HepG2 (cell line): ENCODE results near the gene WNT6. TPM values are rescaled to one million over a fixed set of nuclear protein-coding genes. Genes with fewer than 3 reads are reported as not detected.

Experiments used
- ATAC-seq: fragments of 200-7000 bp; cut with Tn5 transposase; 3 replicates; pipeline ENCODE4 v1.9.1; 2020; ENCODE audit warnings: mild to moderate bottlenecking, moderate library complexity
- BruUV-seq: library from RNA; stranded (reverse); fragments of 400-500 nt; replicated peaks from 2 replicates; lab custom pipeline; 2021; lab: Mats Ljungman, UMichigan
- CTCF ChIA-PET: fragments of 300-600 bp; formaldehyde crosslinking; extraction: SDS; loops from one replicate; lab custom pipeline; 2021; ENCODE audit warnings: low total read pairs, inconsistent platforms, low intra/inter-chr PET ratio; lab: Yijun Ruan, JAX
- POLR2A ChIA-PET: fragments of 350-600 bp; sonication (Branson Sonifier 250); formaldehyde crosslinking; loops from one replicate; lab custom pipeline; 2020; ENCODE audit warnings: antibody characterized with exemption, inconsistent platforms; lab: Yijun Ruan, JAX
- DNase-seq: peaks from one replicate; pipeline ENCODE4 v3.0.0-alpha.2; 2015; ENCODE audit warnings: low spot score
- FAIRE-seq: peaks from 3 replicates; lab custom pipeline; 2011; peaks lifted over from hg19 to GRCh38; lab: Jason Lieb, UNC
- H2AFZ ChIP-seq: one replicate; pipeline ENCODE4 v1.6.1; 2011; ENCODE audit warnings: low read length, inconsistent platforms
- H3K27ac ChIP-seq: fragments of 300-600 bp; 3 replicates; pipeline ENCODE4 v1.8.0; 2011; ENCODE audit warnings: mixed run types, mild to moderate bottlenecking, mixed read lengths, low read length, inconsistent platforms; ENCODE audit not compliant: insufficient read depth; ENCODE audit errors: extremely low read length
- H3K27me3 ChIP-seq, 2 experiments: fragments of 200-600 bp in 1 of 2; 2 replicates in 1 of 2; 3 replicates in 1 of 2; pipeline versions ENCODE4 v1.6.0 to v1.8.0; 2011; ENCODE audit warnings: low read length in 2 of 2, mild to moderate bottlenecking in 2 of 2, moderate library complexity in 2 of 2, inconsistent platforms in 1 of 2; ENCODE audit not compliant: insufficient read depth in 2 of 2, control insufficient read depth in 1 of 2
- H3K36me3 ChIP-seq, 2 experiments: fragments of 200-600 bp in 1 of 2; replicated peaks in 1 of 2; 2 replicates in 1 of 2; 3 replicates in 1 of 2; pipeline versions ENCODE4 v1.5.1 to v1.8.0; 2011; ENCODE audit warnings: low read length in 2 of 2, inconsistent platforms in 1 of 2; ENCODE audit not compliant: insufficient read depth in 2 of 2, control insufficient read depth in 1 of 2
- H3K4me1 ChIP-seq: 2 replicates; pipeline ENCODE4 v1.5.1; 2012; ENCODE audit warnings: low read length, inconsistent platforms; ENCODE audit not compliant: insufficient read depth
- H3K4me2 ChIP-seq: 2 replicates; pipeline ENCODE4 v1.6.0; 2011; ENCODE audit warnings: low read depth, low read length, inconsistent platforms
- H3K4me3 ChIP-seq, 3 experiments: fragments of 200-600 bp in 1 of 3; sonication (generic), shearing (Covaris generic) in 1 of 3; replicated peaks in 1 of 3; 2 replicates each; pipeline ENCODE4 v1.5.1; 2011 to 2016; ENCODE audit warnings: low read length in 3 of 3, inconsistent platforms in 2 of 3, low read depth in 2 of 3, mild to moderate bottlenecking in 2 of 3, control low read depth in 1 of 3, mixed read lengths in 1 of 3; ENCODE audit not compliant: insufficient read depth in 1 of 3
- H3K79me2 ChIP-seq: one replicate; pipeline ENCODE4 v1.6.1; 2011; ENCODE audit warnings: low read length, inconsistent platforms; ENCODE audit not compliant: insufficient read depth
- H3K9ac ChIP-seq: 2 replicates; pipeline ENCODE4 v1.6.0; 2011; ENCODE audit warnings: mild to moderate bottlenecking, low read depth, low read length, inconsistent platforms; ENCODE audit not compliant: insufficient read depth
- H3K9me3 ChIP-seq: 2 replicates; pipeline ENCODE4 v1.5.1; 2012; ENCODE audit warnings: mild to moderate bottlenecking, low read length
- H4K20me1 ChIP-seq: 2 replicates; pipeline ENCODE4 v1.6.0; 2011; ENCODE audit warnings: inconsistent platforms, mild to moderate bottlenecking, low read length, moderate library complexity; ENCODE audit not compliant: insufficient read depth
- HNF4A ChIP-seq: sonication (generic); formaldehyde crosslinking; IDR thresholded peaks from 2 replicates; pipeline ENCODE4 v1.4.0; 2020; ENCODE audit warnings: missing genetic modification reagents
- PPARG ChIP-seq: conservative IDR thresholded peaks from 2 replicates; pipeline ENCODE4 v1.6.1; 2016; ENCODE audit warnings: missing biosample characterization, missing genetic modification reagents
- RFX1 ChIP-seq: fragments of 450-650 bp; IDR thresholded peaks from 2 replicates; pipeline ENCODE4 v1.6.1; 2017
- ZNF331 ChIP-seq: sonication (generic); formaldehyde crosslinking; IDR thresholded peaks from 2 replicates; pipeline ENCODE4 v1.4.0; 2020; ENCODE audit warnings: missing genetic modification reagents
- ZNF883 ChIP-seq: sonication (generic); formaldehyde crosslinking; IDR thresholded peaks from 2 replicates; pipeline ENCODE4 v1.5.1; 2020; ENCODE audit warnings: mild to moderate bottlenecking, missing genetic modification reagents; ENCODE audit errors: not compliant biosample characterization
- WGBS: methylation state at CpG from one replicate; pipeline ENCODE4 v1.1.6; 2017; ENCODE audit warnings: low lambda C conversion rate; 5-methylcytosine and 5-hydroxymethylcytosine counted together
- in situ Hi-C: cut with HindIII; loops from 2 replicates; pipeline ENCODE4 v1.10.0; 2017; ENCODE audit warnings: low pct_unique_long_range_greater_than_20kb; ENCODE audit not compliant: extremely low pct_ligation_motif_present
- intact Hi-C: fragments of 100-400 bp; cut with micrococcal nuclease; formaldehyde crosslinking; loops from one replicate; pipeline ENCODE4 v1.10.0; 2022; ENCODE audit not compliant: unreplicated experiment
- polyA plus RNA-seq, 8 experiments: library from polyadenylated mRNA; depleted of rRNA in 3 of 8; stranded (reverse) in 7 of 8; unstranded in 1 of 8; fragments of >200 nt; fragmentation: Illumina TruSeq in 4 of 8; extraction: Trizol in 4 of 8; gene quantifications; 2 replicates each; pipeline versions ENCODE4 v1.2.1 to v1.2.3, GENCODE V29; 2011 to 2016; ENCODE audit warnings: low read depth in 4 of 8, missing spikeins in 1 of 8, mixed read lengths in 1 of 8; ENCODE audit not compliant: insufficient read depth in 1 of 8
- total RNA-seq, 5 experiments: library from RNA; depleted of rRNA; stranded (reverse); fragments of >200 nt; fragmentation: Illumina TruSeq; extraction: Trizol; gene quantifications; 2 replicates each; pipeline ENCODE4 v1.2.3, GENCODE V29; 2016; ENCODE audit warnings: low read depth in 1 of 5
- TF ChIP-seq, protein P1 (sequence below), 2 experiments: fragments of 450-650 bp in 1 of 2; sonication (generic) in 1 of 2; formaldehyde crosslinking; IDR thresholded peaks; 2 replicates each; pipeline versions ENCODE4 v1.5.0 to v1.8.0; 2020 to 2022; ENCODE audit warnings: mild to moderate bottlenecking in 1 of 2, missing genetic modification reagents in 1 of 2
- TF ChIP-seq, protein P2 (sequence below), 2 experiments: sonication (generic) in 1 of 2; formaldehyde crosslinking in 1 of 2; IDR thresholded peaks; 2 replicates each; pipeline versions ENCODE4 v1.4.0 to v1.6.1; 2016 to 2020; ENCODE audit warnings: borderline replicate concordance in 1 of 2, low read depth in 1 of 2, mild to moderate bottlenecking in 1 of 2, missing genetic modification reagents in 1 of 2

Gene WNT6
- total and polyA plus RNA-seq, 2 of the 13 experiments (the other 11 are each of a cell fraction or from before 2014, with no cell fraction given) = 0.20 TPM; not detected in 1

DNA sequence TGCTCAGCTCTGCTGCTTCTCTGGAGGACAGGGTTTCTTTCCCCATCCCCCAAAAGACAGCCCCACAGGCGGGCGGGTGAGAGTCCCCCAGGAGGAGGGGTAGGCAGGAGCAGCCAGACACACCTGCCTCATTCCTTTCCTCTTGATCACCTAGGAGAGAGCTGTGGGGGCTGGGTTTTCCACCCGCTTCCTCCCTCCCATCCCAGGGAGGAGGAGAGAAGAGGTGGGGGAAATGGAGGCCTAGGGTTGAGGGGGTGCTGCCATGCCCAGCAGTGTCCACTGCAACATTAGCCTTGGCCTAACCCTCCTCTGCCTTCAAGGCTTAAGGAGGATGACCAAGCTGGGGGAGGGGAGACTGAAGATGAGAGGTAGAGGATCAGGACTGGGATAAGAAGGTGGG, 35.7 kb downstream of the WNT6 start (continued):
- TF ChIP-seq, protein P1, sequence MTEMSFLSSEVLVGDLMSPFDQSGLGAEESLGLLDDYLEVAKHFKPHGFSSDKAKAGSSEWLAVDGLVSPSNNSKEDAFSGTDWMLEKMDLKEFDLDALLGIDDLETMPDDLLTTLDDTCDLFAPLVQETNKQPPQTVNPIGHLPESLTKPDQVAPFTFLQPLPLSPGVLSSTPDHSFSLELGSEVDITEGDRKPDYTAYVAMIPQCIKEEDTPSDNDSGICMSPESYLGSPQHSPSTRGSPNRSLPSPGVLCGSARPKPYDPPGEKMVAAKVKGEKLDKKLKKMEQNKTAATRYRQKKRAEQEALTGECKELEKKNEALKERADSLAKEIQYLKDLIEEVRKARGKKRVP (CRISPR knock-in tag; IDR thresholded peaks at IDR 0.05) = no peak
- TF ChIP-seq PPARG (CRISPR knock-in tag) (no peak), ZNF883 (CRISPR knock-in tag) (no peak)
- TF ChIP-seq, all 625 proteins: peak for 0

DNA sequence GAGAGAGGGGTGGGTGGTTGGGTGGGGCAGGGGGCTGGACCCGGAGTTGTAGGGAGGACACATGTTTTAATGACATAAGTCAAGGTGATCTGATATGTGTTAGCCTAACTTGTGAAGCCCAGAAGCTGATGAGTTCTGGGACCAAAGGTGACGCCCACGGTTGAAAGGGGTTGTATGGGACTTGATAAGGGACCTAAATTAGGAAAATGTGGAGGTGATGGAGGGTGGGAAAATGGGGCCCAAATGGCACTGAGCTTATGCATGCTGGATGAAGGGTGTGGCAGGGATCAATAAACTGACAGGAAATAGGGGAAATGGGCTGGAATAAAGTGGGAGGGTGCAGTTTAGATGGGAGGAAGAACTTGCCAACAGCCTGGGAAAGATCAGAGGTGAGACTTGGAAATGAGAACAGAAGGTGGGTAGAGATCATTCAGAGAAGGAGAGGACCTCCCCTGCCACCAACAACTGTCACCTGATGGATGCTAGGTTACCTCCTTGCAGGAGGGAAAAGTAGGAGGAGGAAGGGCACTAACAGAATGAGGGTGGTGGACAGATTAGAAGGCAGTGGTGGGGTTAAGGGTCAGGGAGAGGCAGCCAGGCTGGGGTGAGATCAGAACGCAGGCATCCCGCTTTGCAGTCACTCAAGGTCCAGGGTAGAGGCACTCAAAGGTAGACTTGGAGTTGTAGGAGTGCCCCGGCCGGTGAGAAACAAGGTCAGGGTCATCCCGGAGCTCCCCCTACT, 36.3 kb downstream of the WNT6 start:
- intact Hi-C loops = no loop called here

More for the DNA sequence above, 36.3 kb downstream of the WNT6 start:
- TF ChIP-seq RFX1 (no peak), HNF4A (no peak), ZNF331 (CRISPR knock-in tag) (no peak)
- TF ChIP-seq, protein P2, sequence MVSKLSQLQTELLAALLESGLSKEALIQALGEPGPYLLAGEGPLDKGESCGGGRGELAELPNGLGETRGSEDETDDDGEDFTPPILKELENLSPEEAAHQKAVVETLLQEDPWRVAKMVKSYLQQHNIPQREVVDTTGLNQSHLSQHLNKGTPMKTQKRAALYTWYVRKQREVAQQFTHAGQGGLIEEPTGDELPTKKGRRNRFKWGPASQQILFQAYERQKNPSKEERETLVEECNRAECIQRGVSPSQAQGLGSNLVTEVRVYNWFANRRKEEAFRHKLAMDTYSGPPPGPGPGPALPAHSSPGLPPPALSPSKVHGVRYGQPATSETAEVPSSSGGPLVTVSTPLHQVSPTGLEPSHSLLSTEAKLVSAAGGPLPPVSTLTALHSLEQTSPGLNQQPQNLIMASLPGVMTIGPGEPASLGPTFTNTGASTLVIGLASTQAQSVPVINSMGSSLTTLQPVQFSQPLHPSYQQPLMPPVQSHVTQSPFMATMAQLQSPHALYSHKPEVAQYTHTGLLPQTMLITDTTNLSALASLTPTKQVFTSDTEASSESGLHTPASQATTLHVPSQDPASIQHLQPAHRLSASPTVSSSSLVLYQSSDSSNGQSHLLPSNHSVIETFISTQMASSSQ (IDR thresholded peaks at IDR 0.05; ENCODE audit: low read depth) = no peak
- TF ChIP-seq, protein P2 (CRISPR knock-in tag; IDR thresholded peaks at IDR 0.05; ENCODE audit: borderline replicate concordance) = no peak
- H3K79me2 ChIP-seq = no peaks in the 10 kb centered on the region
- 3% methylated on average over 6 of the region's 8 CpGs for whole genome bisulfite sequencing
- ChIA-PET POLR2A (no interaction called here), CTCF (interaction anchor here (4.2 to 4.7 kb wide), 2 partner anchors 20 to 43 kb away, joined by 32 to 58 read pairs; no protein-coding TSS in a partner anchor)
- no peaks in the 10 kb centered on the region for H3K36me3 ChIP-seq
- no peak overlapping the region for H2AFZ ChIP-seq
- H3K4me2 ChIP-seq = peak overlapping the region; percentile 37; the same call in 1 of the 2 replicates
- H3K9ac ChIP-seq = no peak overlapping the region
- FAIRE-seq (no peak), DNase-seq (no peak), ATAC-seq (no peak)
- no peaks in the 10 kb centered on the region; the same call in 1 of the 2 replicates for H4K20me1 ChIP-seq
- H3K27me3 ChIP-seq = peaks cover 31 to 89% of the 10 kb centered on the region in 2 experiments; a peak in 4 of 5 replicates
- in situ Hi-C loops = no loop called here
- H3K9me3 ChIP-seq = no peaks in the 10 kb centered on the region
- H3K4me3 ChIP-seq = no peak overlapping the region
- H3K27ac ChIP-seq = no peak overlapping the region
- peaks cover 60% of the 10 kb centered on the region for H3K4me1 ChIP-seq
- no TSS peak for BruUV-seq
